Mucosa of descending colon (tissue), 3 donors: Measurements from ENCODE around the gene SLC35B3. TPM values are rescaled to one million over a fixed set of nuclear protein-coding genes. Genes with fewer than 3 reads are reported as not detected.

ENCODE experiments used
- ATAC-seq: fragments of 200-7000 bp; cut with Tn5 transposase; one replicate; pipeline ENCODE4 v1.9.1; 2020; ENCODE audit warnings: mild to moderate bottlenecking, moderate library complexity
- DNase-seq, 3 donors: peaks; one replicate each; pipeline ENCODE4 v3.0.0-alpha.2; 2020
- H3K36me3 ChIP-seq: fragments of 200-600 bp; one replicate; pipeline ENCODE4 v1.8.0; 2021; ENCODE audit warnings: low read depth, mild to moderate bottlenecking
- H3K4me1 ChIP-seq: fragments of 200-600 bp; one replicate; pipeline ENCODE4 v1.8.0; 2021; ENCODE audit warnings: low read depth, mild to moderate bottlenecking
- H3K4me3 ChIP-seq: fragments of 200-600 bp; one replicate; pipeline ENCODE4 v1.8.0; 2021; ENCODE audit warnings: mild to moderate bottlenecking
- H3K9me3 ChIP-seq: fragments of 200-600 bp; one replicate; pipeline ENCODE4 v1.8.0; 2021; ENCODE audit warnings: mild to moderate bottlenecking
- CTCF ChIP-seq: fragments of 200-600 bp; IDR thresholded peaks from one replicate; pipeline ENCODE4 v1.8.0; 2022; ENCODE audit warnings: antibody characterized with exemption, mild to moderate bottlenecking
- intact Hi-C, 2 donors: fragments of 100-400 bp; cut with DNase I in 1 of 2; cut with micrococcal nuclease in 1 of 2; formaldehyde crosslinking; loops; one replicate each; pipeline versions ENCODE4 v1.11.0 to v1.11.1; 2022; cut with DNase I, micrococcal nuclease
- total RNA-seq, 3 donors: library from RNA; stranded (reverse); fragmentation: NEBNext Ultra II Directional in 2 of 3; extraction: Animal tissue kit (Norgen Biotek cat#: 25700) in 2 of 3; gene quantifications; one replicate each; pipeline versions ENCODE4 v1.2.1 to v1.2.4, GENCODE V29; 2021 to 2023
- donor health status: DM: no; HTN: no; CAD: no; lungs with moderate emphysema.
- donor health status: DM: no; HTN: no; CAD: no.
- donor health status: DM: no; HTN: yes; CAD: no.

The SLC35B3 gene
- total RNA-seq, 3 donors from 2014 or later: 31.8 to 48.2 (median 38.7) TPM

DNA sequence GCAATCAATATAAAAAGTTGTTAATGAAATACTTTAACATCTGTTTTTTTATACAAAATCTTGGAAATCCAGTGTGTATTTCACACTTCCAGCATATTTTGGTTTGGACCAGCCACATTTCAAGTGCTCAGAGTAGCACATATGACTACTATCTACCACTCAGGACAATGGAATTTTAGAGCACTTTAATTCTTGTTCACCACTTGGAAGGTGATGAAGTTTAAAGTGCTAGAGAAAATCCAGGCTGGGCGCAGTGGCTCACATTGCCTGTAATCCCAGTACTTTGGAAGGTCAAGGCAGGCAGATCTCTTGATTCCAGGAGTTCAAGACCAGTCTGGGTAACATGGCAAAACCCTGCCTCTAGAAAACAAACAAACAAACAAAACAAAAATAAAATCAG is 6.1 kb upstream of the SLC35B3 start:
- Histone ChIP-seq H3K36me3 (no peaks in the 10 kb centered on the region), H3K9me3 (no peaks in the 10 kb centered on the region), H3K4me1 (no peaks in the 10 kb centered on the region), H3K4me3 (no peak overlapping the region)
- TF ChIP-seq CTCF: no peak
- no peak for DNase-seq
- no peak for ATAC-seq
- intact Hi-C loops: no loop called here

DNA sequence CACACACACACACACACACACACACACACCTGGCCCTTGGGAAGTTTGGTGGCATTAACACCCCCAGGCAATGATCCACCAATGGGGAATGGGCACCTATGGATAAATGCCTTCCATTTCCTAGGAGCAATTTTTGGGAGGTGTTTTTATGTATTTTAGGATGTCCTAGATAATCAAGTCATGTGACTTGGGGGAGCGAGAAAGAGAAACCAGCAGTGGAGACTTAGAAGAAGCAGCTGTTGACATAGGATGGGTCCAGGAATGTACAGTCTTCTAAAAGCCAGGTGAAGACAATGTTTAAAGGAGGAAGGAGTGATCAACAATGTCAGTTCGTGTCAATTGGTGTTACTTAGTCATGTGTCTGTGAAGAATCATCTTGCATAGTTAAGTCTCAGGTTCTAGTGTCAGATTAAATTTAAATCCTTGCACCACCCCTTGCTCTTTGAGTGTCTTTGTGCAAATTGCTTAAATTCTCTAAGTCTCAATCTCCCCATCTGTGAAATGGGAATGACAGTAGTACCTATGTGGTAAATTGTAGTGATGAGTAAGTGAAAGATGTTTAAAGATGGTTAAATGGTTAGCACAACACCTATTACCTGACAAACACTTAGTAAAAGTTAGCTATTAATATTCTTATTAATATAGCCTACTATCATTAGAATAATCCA is 4.4 kb upstream of the SLC35B3 start:
- Histone ChIP-seq H3K4me1 (peaks cover 4% of the 10 kb centered on the region), H3K4me3 (no peak overlapping the region), H3K9me3 (no peaks in the 10 kb centered on the region), H3K36me3 (no peaks in the 10 kb centered on the region)
- intact Hi-C loops: no loop called here
- TF ChIP-seq CTCF: no peak
- ATAC-seq: no peak
- DNase-seq: no peak

- DNase-seq: no peak
Measured at GRCh38 chr6:8437813-8438212, 2.5 kb upstream of the SLC35B3 start.

GRCh38 chr6:8436966-8437365 is 1.6 kb upstream of the SLC35B3 start:
- peaks cover 21% of the 10 kb centered on the region for H3K4me1 ChIP-seq
- H3K9me3 ChIP-seq: no peaks in the 10 kb centered on the region
- H3K36me3 ChIP-seq: no peaks in the 10 kb centered on the region
- no peak for TF ChIP-seq CTCF
- intact Hi-C loops: no loop called here
- H3K4me3 ChIP-seq: no peak overlapping the region
- ATAC-seq (no peak), DNase-seq (no peak)

More at GRCh38 chr6:8437813-8438212, 2.5 kb upstream of the SLC35B3 start:
- Histone ChIP-seq H3K4me1 (peaks cover 20% of the 10 kb centered on the region), H3K9me3 (no peaks in the 10 kb centered on the region), H3K36me3 (no peaks in the 10 kb centered on the region), H3K4me3 (no peak overlapping the region)
- no peak for ATAC-seq
- intact Hi-C loops: no loop called here
- TF ChIP-seq CTCF: no peak

GRCh38 chr6:8435845-8436168 is 462 bp upstream of the SLC35B3 start:
- no peaks in the 10 kb centered on the region for H3K9me3 ChIP-seq
- ATAC-seq (peak; percentile 21), DNase-seq (no peak)
- no peak for TF ChIP-seq CTCF
- H3K36me3 ChIP-seq: no peaks in the 10 kb centered on the region
- intact Hi-C loops: no loop called here
- peak overlapping the region; percentile 64 for H3K4me3 ChIP-seq
- H3K4me1 ChIP-seq: peaks cover 21% of the 10 kb centered on the region

GRCh38 chr6:8434727-8435092 is 635 bp downstream of the SLC35B3 start:
- H3K36me3 ChIP-seq: no peaks in the 10 kb centered on the region
- TF ChIP-seq CTCF: no peak
- ATAC-seq: peak; percentile 76
- H3K4me1 ChIP-seq: peaks cover 21% of the 10 kb centered on the region
- H3K9me3 ChIP-seq: no peaks in the 10 kb centered on the region
- no peak for DNase-seq
- intact Hi-C loops: no loop called here
- H3K4me3 ChIP-seq: peak overlapping the region; percentile 64
